ENCODE measurements around the gene ARHGAP26. TPM values are rescaled to one million over a fixed set of nuclear protein-coding genes. Genes with fewer than 3 reads are reported as not detected.

The ARHGAP26 gene
- total and polyA plus RNA-seq, 2 donors (not counting 3 experiments of a cell fraction or from before 2014, with no cell fraction given): 3.1 to 16.2 TPM

DNA sequence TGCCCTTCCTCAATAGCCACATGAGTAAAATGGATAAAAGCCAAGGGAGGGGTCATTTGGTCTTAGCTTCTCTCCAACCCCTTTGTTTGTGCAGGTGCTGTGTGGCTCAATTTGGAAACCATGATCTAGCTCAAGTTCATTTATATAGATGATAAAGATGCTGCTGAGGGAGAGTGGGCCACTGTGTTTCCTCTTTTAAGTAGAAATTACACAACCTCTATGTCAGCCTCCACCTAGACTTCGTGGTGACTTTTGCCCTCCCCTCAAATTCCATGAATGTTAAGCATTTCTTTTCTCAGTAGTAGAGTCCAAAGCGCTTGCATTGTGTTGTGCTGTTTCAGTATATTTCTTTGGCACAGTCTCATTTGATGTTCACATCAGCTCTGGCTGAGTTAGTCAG is 241.4 kb downstream of the ARHGAP26 start:
- Histone ChIP-seq H3K27ac (ENCODE audit: insufficient read depth, low read depth, low read length) (no peak overlapping the region), H3K4me1 (ENCODE audit: control insufficient read depth, extremely low read depth, insufficient read depth, low read length) (peaks cover 3% of the 10 kb centered on the region), H3K79me2 (ENCODE audit: control insufficient read depth, insufficient read depth, low read length) (no peaks in the 10 kb centered on the region), H3K9ac (replicated peaks; ENCODE audit: extremely low read depth, insufficient read depth, low read length) (no peak overlapping the region), H2AFZ (ENCODE audit: low read depth, low read length) (no peak overlapping the region), H3K4me2 (ENCODE audit: insufficient read depth, low read length) (no peak overlapping the region), H3K36me3 (ENCODE audit: control insufficient read depth in 2 of 2, extremely low read depth in 1 of 2, insufficient read depth in 2 of 2, low read length in 2 of 2) (no peaks in the 10 kb centered on the region), H3K4me3 (replicated peaks in 1 of 3; ENCODE audit: insufficient read depth in 1 of 3, low read depth in 1 of 3, low read length in 3 of 3) (no peak overlapping the region), H3K27me3 (ENCODE audit: control insufficient read depth in 2 of 2, insufficient read depth in 2 of 2, low read length in 2 of 2) (no peaks in the 10 kb centered on the region), H3K9me1 (replicated peaks; ENCODE audit: control insufficient read depth, extremely low read depth, insufficient read depth, low read length) (no peaks in the 10 kb centered on the region), H3K9me3 (replicated peaks; ENCODE audit: control insufficient read depth, insufficient read depth, low read length) (no peaks in the 10 kb centered on the region), H4K20me1 (replicated peaks; ENCODE audit: control insufficient read depth, extremely low read depth, insufficient read depth, low read length) (no peaks in the 10 kb centered on the region)
- intact Hi-C loops (cut with micrococcal nuclease) (no loop called here), dilution Hi-C loops (cut with MboI; ENCODE audit: extremely low pct_ligation_motif_present, low sequenced_read_pairs) (no loop called here)
- TF ChIP-seq POLR2A (IDR thresholded peaks at IDR 0.05; ENCODE audit: low read depth, low read length): no peak
- no peak for TF ChIP-seq MYC (IDR thresholded peaks at IDR 0.05; ENCODE audit: low read depth, low read length)
- TF ChIP-seq EZH2 (IDR thresholded peaks at IDR 0.05; ENCODE audit: borderline replicate concordance, low read depth, low read length, severe bottlenecking): no peak
- no peak for TF ChIP-seq CTCF (IDR thresholded peaks at IDR 0.05; ENCODE audit: extremely low read depth in 1 of 2, insufficient read depth in 1 of 2, low read depth in 1 of 2, low read length in 2 of 2)
- TF ChIP-seq FOS (IDR thresholded peaks at IDR 0.05; ENCODE audit: borderline replicate concordance, insufficient read depth, low read length): no peak
- TF ChIP-seq GATA2 (IDR thresholded peaks at IDR 0.05; ENCODE audit: insufficient read depth, insufficient read length, low read depth, low read length): no peak
- no peak for TF ChIP-seq JUN (IDR thresholded peaks at IDR 0.05; ENCODE audit: borderline replicate concordance, insufficient read depth, insufficient read length, low read depth)
- TF ChIP-seq MAX (IDR thresholded peaks at IDR 0.05; ENCODE audit: insufficient read depth, insufficient read length): no peak
- TF ChIP-seq POLR2AphosphoS5 (IDR thresholded peaks at IDR 0.05; ENCODE audit: insufficient read depth, low read depth, low read length): no peak
- ChIA-PET CTCF (interaction anchor here (0.9 kb wide), 1 partner anchor 207 kb away, joined by 3 read pairs; no protein-coding TSS in a partner anchor), POLR2A (no interaction called here)
- BruUV-seq (replicated peaks): no TSS peak
- FAIRE-seq: peak; percentile 35
- DNase-seq (ENCODE audit: low read depth, low spot score): no peak
